Smooth muscle cell (in vitro differentiated cells): ENCODE results near the gene HSFX1. TPM values are rescaled to one million over a fixed set of nuclear protein-coding genes. Genes with fewer than 3 reads are reported as not detected.

Experiments used
- DNase-seq: peaks from one replicate; lab custom pipeline; 2025; ENCODE audit not compliant: unreplicated experiment; lab: John Stamatoyannopoulos, UW
- H2AFZ ChIP-seq: fragments of 200-600 bp; sonication (generic); 2 replicates; pipeline ENCODE4 v1.6.0; 2016; ENCODE audit warnings: antibody characterized with exemption, low read depth, mild to moderate bottlenecking
- H3F3A ChIP-seq: fragments of 200-600 bp; sonication (generic); 2 replicates; pipeline ENCODE4 v1.6.0; 2017; ENCODE audit warnings: antibody characterized with exemption, low read depth
- H3K27ac ChIP-seq: fragments of 200-600 bp; sonication (generic); 2 replicates; pipeline ENCODE4 v1.5.1; 2016; ENCODE audit warnings: low read depth, mild to moderate bottlenecking
- H3K27me3 ChIP-seq: fragments of 200-600 bp; sonication (generic); 2 replicates; pipeline ENCODE4 v1.6.1; 2016; ENCODE audit warnings: low read depth, mild to moderate bottlenecking
- H3K36me3 ChIP-seq: fragments of 200-600 bp; sonication (generic); 2 replicates; pipeline ENCODE4 v1.5.1; 2016; ENCODE audit warnings: low read depth
- H3K4me1 ChIP-seq: fragments of 200-600 bp; sonication (generic); 2 replicates; pipeline ENCODE4 v1.5.1; 2016; ENCODE audit warnings: low read depth
- H3K4me2 ChIP-seq: fragments of 200-600 bp; sonication (generic); 2 replicates; pipeline ENCODE4 v1.6.0; 2016; ENCODE audit warnings: mild to moderate bottlenecking
- H3K4me3 ChIP-seq: fragments of 200-600 bp; sonication (generic); 2 replicates; pipeline ENCODE4 v1.5.1; 2016; ENCODE audit warnings: mild to moderate bottlenecking
- H3K79me2 ChIP-seq: fragments of 200-600 bp; sonication (generic); 2 replicates; pipeline ENCODE4 v1.6.0; 2016; ENCODE audit warnings: low read depth, mild to moderate bottlenecking
- H3K9ac ChIP-seq: fragments of 200-600 bp; sonication (generic); 2 replicates; pipeline ENCODE4 v1.6.0; 2016; ENCODE audit warnings: low read depth
- H3K9me3 ChIP-seq: fragments of 200-600 bp; sonication (generic); replicated peaks from 2 replicates; pipeline ENCODE4 v1.5.1; 2016; ENCODE audit warnings: low read depth
- H4K20me1 ChIP-seq: fragments of 200-600 bp; sonication (generic); 2 replicates; pipeline ENCODE4 v1.6.0; 2016; ENCODE audit warnings: low read depth
- CTCF ChIP-seq: fragments of 200-600 bp; sonication (generic); IDR thresholded peaks from 2 replicates; pipeline ENCODE4 v1.5.1; 2017; ENCODE audit warnings: borderline replicate concordance, mild to moderate bottlenecking, antibody characterized with exemption; ENCODE audit not compliant: insufficient read depth, poor library complexity, severe bottlenecking
- WGBS: methylation state at CpG from one replicate; pipeline ENCODE4 v1.1.7; 2016; ENCODE audit warnings: low lambda C conversion rate; 5-methylcytosine and 5-hydroxymethylcytosine counted together
- polyA plus RNA-seq: library from polyadenylated mRNA; unstranded; fragments of >200 nt; fragmentation: Nextera tagmentation; extraction: Ambion mirVana; gene quantifications from 2 replicates; pipeline ENCODE4 v1.2.1, GENCODE V29; 2016
- total RNA-seq: library from RNA; depleted of rRNA; stranded (reverse); fragments of >200 nt; gene quantifications from 2 replicates; pipeline ENCODE4 v1.2.3, GENCODE V29; 2014

The HSFX1 gene
- total and polyA plus RNA-seq, 2 experiments from 2014 or later, result 0.31 to 1.1 TPM

DNA sequence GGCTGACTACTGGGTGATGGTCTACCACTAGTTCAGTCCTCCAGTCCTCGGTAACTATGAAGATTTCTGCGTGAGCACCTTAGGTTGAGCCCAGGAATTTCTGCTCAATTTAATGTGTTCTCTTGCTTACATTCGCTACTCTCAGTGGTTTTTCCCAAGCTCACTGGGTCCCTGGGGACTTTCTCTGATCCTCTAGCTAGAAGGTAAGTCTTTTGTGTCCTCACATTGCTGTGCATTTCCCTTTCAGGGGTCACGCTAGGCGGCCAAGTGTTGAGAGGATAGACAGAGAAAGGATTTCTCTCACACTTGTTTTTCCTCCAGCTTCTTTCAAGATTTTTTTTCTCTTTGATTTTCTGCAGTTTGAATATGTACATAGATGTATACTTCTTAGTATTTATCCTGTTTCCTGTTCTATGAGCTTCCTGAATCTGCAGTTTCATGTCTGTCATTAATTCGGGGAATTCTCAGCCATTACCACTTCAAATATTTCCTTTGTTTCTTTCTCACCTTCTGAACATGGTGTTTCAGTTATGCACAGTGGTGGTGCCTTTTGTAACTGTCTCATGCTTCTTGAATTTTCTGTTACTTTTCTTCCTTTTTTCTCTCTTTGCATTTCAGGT lies 25.3 kb downstream of the HSFX1 start:
- H4K20me1 ChIP-seq, result no peaks in the 10 kb centered on the region
- no peaks in the 10 kb centered on the region for H3K4me1 ChIP-seq
- no peak overlapping the region for H3K9ac ChIP-seq
- WGBS, result 76% methylated on average over 6 of the region's 6 CpGs
- no peak overlapping the region for H2AFZ ChIP-seq
- no peak overlapping the region for H3K4me3 ChIP-seq
- no peaks in the 10 kb centered on the region for H3K9me3 ChIP-seq
- H3K27ac ChIP-seq, result no peak overlapping the region
- H3K27me3 ChIP-seq, result no peaks in the 10 kb centered on the region
- no peaks in the 10 kb centered on the region for H3K36me3 ChIP-seq
- no peak for DNase-seq
- no peak for TF ChIP-seq CTCF
- no peak overlapping the region for H3K4me2 ChIP-seq
- no peaks in the 10 kb centered on the region for H3K79me2 ChIP-seq
- no peaks in the 10 kb centered on the region for H3F3A ChIP-seq

- DNase-seq, result no peak
- Histone ChIP-seq H3K79me2 (no peaks in the 10 kb centered on the region), H3K9ac (no peak overlapping the region), H3F3A (no peaks in the 10 kb centered on the region), H3K27ac (no peak overlapping the region), H3K36me3 (no peaks in the 10 kb centered on the region), H3K9me3 (no peaks in the 10 kb centered on the region), H3K27me3 (no peaks in the 10 kb centered on the region), H4K20me1 (no peaks in the 10 kb centered on the region), H3K4me2 (no peak overlapping the region), H3K4me3 (no peak overlapping the region), H2AFZ (no peak overlapping the region), H3K4me1 (no peaks in the 10 kb centered on the region)
- WGBS, result 84% methylated on average over 3 of the region's 3 CpGs
- TF ChIP-seq CTCF, result no peak
Measured at GRCh38 chrX:149799938-149800337, 26.1 kb downstream of the HSFX1 start.

DNA sequence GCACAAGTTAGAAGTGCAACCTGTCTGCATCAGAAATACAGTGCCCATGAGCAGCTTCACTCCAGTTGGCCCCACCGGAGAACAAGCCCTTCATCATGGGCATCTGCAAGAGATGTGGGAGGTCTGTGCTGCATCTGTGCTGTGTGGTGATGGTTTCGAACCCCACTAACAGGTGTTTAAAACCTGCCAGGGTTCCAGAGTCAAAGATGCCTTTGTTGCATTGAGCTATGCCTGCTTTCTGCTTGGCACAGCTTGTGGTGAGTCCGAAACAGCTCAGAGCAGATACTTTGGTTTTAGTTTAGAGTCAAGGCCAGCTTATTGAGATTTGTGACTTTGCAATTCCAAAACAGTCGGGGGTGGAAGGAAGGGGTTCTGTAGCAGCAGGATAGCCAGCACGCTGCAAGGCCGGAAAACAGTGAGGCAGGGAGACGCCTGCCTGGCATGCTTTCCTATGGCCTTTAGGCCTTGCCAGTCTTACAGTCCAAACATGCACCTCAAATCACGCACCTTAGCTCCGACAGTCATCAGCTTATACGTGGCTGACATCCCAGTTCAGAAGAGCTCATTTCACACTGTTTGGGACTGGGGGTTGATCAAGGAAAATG lies 29.7 kb downstream of the HSFX1 start:
- Histone ChIP-seq H3K36me3 (no peaks in the 10 kb centered on the region), H4K20me1 (no peaks in the 10 kb centered on the region), H3F3A (no peaks in the 10 kb centered on the region), H3K4me1 (no peaks in the 10 kb centered on the region), H3K4me3 (no peak overlapping the region), H3K27me3 (no peaks in the 10 kb centered on the region), H3K79me2 (no peaks in the 10 kb centered on the region), H3K9ac (no peak overlapping the region), H3K4me2 (no peak overlapping the region), H3K27ac (no peak overlapping the region), H2AFZ (no peak overlapping the region), H3K9me3 (no peaks in the 10 kb centered on the region)
- 89% methylated on average over 10 of the region's 10 CpGs for WGBS
- no peak for DNase-seq
- TF ChIP-seq CTCF, result no peak

DNA sequence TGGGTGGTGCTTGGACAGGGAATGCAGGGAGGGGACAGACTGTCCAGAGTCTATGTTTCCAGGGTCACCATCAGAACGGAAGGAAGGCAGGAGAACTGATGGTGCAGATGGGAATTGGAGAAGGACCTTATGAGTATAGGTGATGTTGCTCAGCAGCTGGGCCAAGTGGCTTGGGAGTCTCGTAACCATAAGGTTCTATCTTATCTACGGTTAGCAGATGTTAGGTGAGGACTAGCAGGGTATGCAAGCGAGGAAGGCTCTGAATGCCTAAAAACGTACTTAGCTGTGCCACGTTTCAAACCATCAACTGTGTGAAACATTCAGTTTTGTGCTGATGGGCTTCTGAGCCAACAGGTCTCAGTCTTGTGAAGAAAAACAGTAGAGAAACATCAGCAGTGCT lies 30.2 kb downstream of the HSFX1 start:
- Histone ChIP-seq H3F3A (no peaks in the 10 kb centered on the region), H3K27me3 (no peaks in the 10 kb centered on the region), H3K9ac (no peak overlapping the region), H2AFZ (no peak overlapping the region), H3K4me1 (no peaks in the 10 kb centered on the region), H3K4me3 (no peak overlapping the region), H4K20me1 (no peaks in the 10 kb centered on the region), H3K4me2 (no peak overlapping the region), H3K79me2 (no peaks in the 10 kb centered on the region), H3K9me3 (no peaks in the 10 kb centered on the region), H3K27ac (no peak overlapping the region), H3K36me3 (no peaks in the 10 kb centered on the region)
- DNase-seq, result no peak
- no peak for TF ChIP-seq CTCF
- WGBS, result 72% methylated on average over 6 of the region's 6 CpGs
